ENCODE data around the gene RNF214. TPM values are rescaled to one million over a fixed set of nuclear protein-coding genes. Genes with fewer than 3 reads are reported as not detected.
A peak's percentile ranks its signal among the peaks of the same experiment; 100 is the strongest.

RNF214 gene
- total RNA-seq, 2 donors from 2014 or later: 14.6 to 21.8 TPM

- DNase-seq (ENCODE audit: low spot score): peak; percentile 16
- H3K4me1 ChIP-seq (ENCODE audit: control insufficient read depth in 1 of 2, low read depth in 2 of 2): peaks cover 9 to 25% of the 10 kb centered on the region in 2 donors
- ATAC-seq (ENCODE audit: insufficient number of reproducible peaks, low FRiP score, low read depth): peak; percentile 38
- H3K27me3 ChIP-seq (replicated peaks; ENCODE audit: insufficient read depth): no peaks in the 10 kb centered on the region
- H3K9me3 ChIP-seq: no peaks in the 10 kb centered on the region
- peak overlapping the region; percentile 84 to 86 for H3K27ac ChIP-seq
- peak overlapping the region; percentile 91 for H3K4me3 ChIP-seq
- no peak for TF ChIP-seq CTCF (IDR thresholded peaks at IDR 0.05)
- H3K36me3 ChIP-seq: no peaks in the 10 kb centered on the region
These were observed 96.0 kb downstream of the RNF214 start for GRCh38 chr11:117328375-117329010.

- H3K27me3 ChIP-seq (replicated peaks; ENCODE audit: insufficient read depth): no peaks in the 10 kb centered on the region
- H3K36me3 ChIP-seq: peaks cover 12% of the 10 kb centered on the region
- H3K9me3 ChIP-seq: no peaks in the 10 kb centered on the region
- no peak overlapping the region for H3K4me3 ChIP-seq
- peaks cover 9 to 25% of the 10 kb centered on the region in 2 donors for H3K4me1 ChIP-seq (ENCODE audit: control insufficient read depth in 1 of 2, low read depth in 2 of 2)
- ATAC-seq (ENCODE audit: insufficient number of reproducible peaks, low FRiP score, low read depth): no peak
- no peak overlapping the region for H3K27ac ChIP-seq
- DNase-seq (ENCODE audit: low spot score): no peak
- no peak for TF ChIP-seq CTCF (IDR thresholded peaks at IDR 0.05)
These were observed 100.4 kb downstream of the RNF214 start for GRCh38 chr11:117332843-117333242.

- Histone ChIP-seq H3K27me3 (replicated peaks; ENCODE audit: insufficient read depth) (no peaks in the 10 kb centered on the region), H3K36me3 (peaks cover 15% of the 10 kb centered on the region), H3K4me1 (ENCODE audit: control insufficient read depth in 1 of 2, low read depth in 2 of 2) (peaks cover 5 to 20% of the 10 kb centered on the region in 2 donors), H3K27ac (no peak overlapping the region), H3K9me3 (no peaks in the 10 kb centered on the region), H3K4me3 (no peak overlapping the region)
- no peak for DNase-seq (ENCODE audit: low spot score)
- no peak for ATAC-seq (ENCODE audit: insufficient number of reproducible peaks, low FRiP score, low read depth)
- no peak for TF ChIP-seq CTCF (IDR thresholded peaks at IDR 0.05)
These were observed 101.4 kb downstream of the RNF214 start for GRCh38 chr11:117333917-117334316.

GRCh38 chr11:117334896-117335295 is 102.4 kb downstream of the RNF214 start:
- Histone ChIP-seq H3K4me3 (no peak overlapping the region), H3K9me3 (no peaks in the 10 kb centered on the region), H3K36me3 (peaks cover 17% of the 10 kb centered on the region), H3K27me3 (replicated peaks; ENCODE audit: insufficient read depth) (no peaks in the 10 kb centered on the region), H3K27ac (no peak overlapping the region), H3K4me1 (ENCODE audit: control insufficient read depth in 1 of 2, low read depth in 2 of 2) (peaks cover 0 to 10% of the 10 kb centered on the region in 2 donors)
- DNase-seq (ENCODE audit: low spot score) (no peak), ATAC-seq (ENCODE audit: insufficient number of reproducible peaks, low FRiP score, low read depth) (no peak)
- TF ChIP-seq CTCF (IDR thresholded peaks at IDR 0.05): no peak

- no peaks in the 10 kb centered on the region for H3K9me3 ChIP-seq
- peaks cover 0 to 5% of the 10 kb centered on the region in 2 donors for H3K4me1 ChIP-seq (ENCODE audit: control insufficient read depth in 1 of 2, low read depth in 2 of 2)
- TF ChIP-seq CTCF (IDR thresholded peaks at IDR 0.05): no peak
- DNase-seq (ENCODE audit: low spot score) (no peak), ATAC-seq (ENCODE audit: insufficient number of reproducible peaks, low FRiP score, low read depth) (no peak)
- no peak overlapping the region for H3K4me3 ChIP-seq
- H3K27me3 ChIP-seq (replicated peaks; ENCODE audit: insufficient read depth): no peaks in the 10 kb centered on the region
- peaks cover 21% of the 10 kb centered on the region for H3K36me3 ChIP-seq
- H3K27ac ChIP-seq: no peak overlapping the region
These were observed 102.9 kb downstream of the RNF214 start for GRCh38 chr11:117335399-117335798.

Other genes starting within 250 kb of the RNF214 start
- 10 to 100 TPM; 32.9 to 53.7 TPM for gene SIK3, start 134.2 kb upstream of the RNF214 start, total RNA-seq
- gene PAFAH1B2, start 88.4 kb upstream of the RNF214 start, total RNA-seq: 10 to 100 TPM; 66.3 to 75.8 TPM
- 10 to 100 TPM; 55.9 to 82.2 TPM for gene SIDT2, start 53.9 kb upstream of the RNF214 start, total RNA-seq
- over 10,000 TPM in 1 of 2 donors, 1,000 to 10,000 TPM in 1; 6,975 to 13,974 TPM for gene TAGLN, start 33.3 kb upstream of the RNF214 start, total RNA-seq
- gene PCSK7, start 598 bp upstream of the RNF214 start, total RNA-seq: 10 to 100 TPM; 41.4 to 90.2 TPM
- 1 to 10 TPM; 5.8 to 7.8 TPM for gene BACE1-AS, start 58.7 kb downstream of the RNF214 start, total RNA-seq
- 10 to 100 TPM; 37.2 to 67.3 TPM for gene BACE1, start 83.6 kb downstream of the RNF214 start, total RNA-seq
- gene CEP164, start 95.2 kb downstream of the RNF214 start, total RNA-seq: 10 to 100 TPM; 27.9 to 53.4 TPM